Gastroesophageal sphincter (tissue), 4 donors: Measurements from ENCODE around the gene CLOCK. TPM values are rescaled to one million over a fixed set of nuclear protein-coding genes. Genes with fewer than 3 reads are reported as not detected.

Source experiments
- ATAC-seq: fragments of 150-250 bp; one replicate; pipeline ENCODE4 v1.9.1; 2016; ENCODE audit warnings: mild to moderate bottlenecking, moderate library complexity
- H3K27ac ChIP-seq, 4 donors: fragments of 200-600 bp; sonication (generic) in 3 of 4; 1 replicate in 3 of 4; 2 replicates in 1 of 4; pipeline ENCODE4 v1.5.1; 2016 to 2019
- H3K27me3 ChIP-seq: fragments of 200-600 bp; sonication (generic); one replicate; pipeline ENCODE4 v1.5.1; 2019
- H3K36me3 ChIP-seq, 2 donors: fragments of 200-600 bp; sonication (generic); one replicate each; pipeline ENCODE4 v1.5.1; 2019; ENCODE audit warnings: control low read depth in 1 of 2
- H3K4me1 ChIP-seq, 3 donors: fragments of 200-600 bp; sonication (generic); 1 replicate in 2 of 3; 2 replicates in 1 of 3; pipeline ENCODE4 v1.5.1; 2016 to 2019; ENCODE audit warnings: control low read depth in 2 of 3
- H3K4me3 ChIP-seq, 2 donors: fragments of 200-600 bp; sonication (generic); one replicate each; pipeline ENCODE4 v1.5.1; 2019; ENCODE audit warnings: mild to moderate bottlenecking in 1 of 2, moderate library complexity in 1 of 2
- H3K9me3 ChIP-seq, 3 donors: fragments of 200-600 bp; sonication (generic); one replicate each; pipeline ENCODE4 v1.5.1; 2017 to 2019; ENCODE audit warnings: control low read depth in 2 of 3
- CTCF ChIP-seq, 4 experiments: fragments of 200-600 bp in 2 of 4; fragments of 450-650 bp in 2 of 4; sonication (generic) in 1 of 4; IDR thresholded peaks; one replicate each; pipeline ENCODE4 v1.5.1; 2017 to 2019; ENCODE audit warnings: antibody characterized with exemption in 4 of 4, mild to moderate bottlenecking in 2 of 4, moderate library complexity in 2 of 4
- EP300 ChIP-seq: sonication (generic); formaldehyde crosslinking; IDR thresholded peaks from one replicate; pipeline ENCODE4 v1.6.1; 2017; ENCODE audit warnings: antibody characterized with exemption, mild to moderate bottlenecking
- POLR2A ChIP-seq, 2 donors: fragments of 450-650 bp; IDR thresholded peaks; one replicate each; pipeline ENCODE4 v1.6.1; 2017; ENCODE audit warnings: antibody characterized with exemption in 2 of 2, mild to moderate bottlenecking in 2 of 2, moderate library complexity in 1 of 2
- POLR2AphosphoS5 ChIP-seq: sonication (generic); formaldehyde crosslinking; IDR thresholded peaks from one replicate; pipeline ENCODE4 v1.6.1; 2017; ENCODE audit warnings: antibody characterized with exemption
- WGBS, 2 donors: methylation state at CpG; one replicate each; pipeline ENCODE4 v1.1.5; 2018; ENCODE audit warnings: low coverage in 1 of 2; 5-methylcytosine and 5-hydroxymethylcytosine counted together
- total RNA-seq, 4 donors: library from RNA; depleted of rRNA; stranded (reverse); fragments of >200 nt; gene quantifications; one replicate each; pipeline ENCODE4 v1.1.0, GENCODE V29; 2016

The CLOCK gene
- total RNA-seq, 4 donors from 2014 or later, result 30.0 to 55.7 (median 33.9) TPM

DNA sequence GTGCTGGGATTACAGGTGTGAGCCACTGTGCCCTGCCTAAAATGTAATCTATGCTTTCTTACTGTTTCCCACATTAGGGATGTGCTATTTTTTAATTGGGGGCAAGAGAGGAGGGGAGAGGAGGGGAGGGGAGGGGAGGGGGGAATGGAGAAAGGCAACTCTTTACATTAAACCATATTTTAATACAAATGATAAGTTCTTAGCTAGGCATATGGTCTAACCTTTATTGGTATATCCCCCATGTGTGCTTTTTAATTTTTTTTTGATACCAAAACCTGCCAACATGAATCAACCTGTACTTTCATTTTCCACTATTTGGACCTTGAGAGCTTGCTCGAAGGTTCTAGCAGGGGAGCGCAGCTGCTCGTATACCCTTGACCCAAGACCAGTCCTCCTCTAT, 6.4 kb downstream of the CLOCK start:
- WGBS, 2 donors, result 94% methylated on average over 3 of the region's 3 CpGs; no CpG with 5 or more reads in 1 of the 2 donors
- TF ChIP-seq EP300, result no peak
- TF ChIP-seq POLR2AphosphoS5, result no peak
- no peak for TF ChIP-seq POLR2A (IDR thresholded peaks at IDR 0.05)
- TF ChIP-seq CTCF (IDR thresholded peaks at IDR 0.05), result no peak
- Histone ChIP-seq H3K27ac (no peak overlapping the region), H3K9me3 (no peaks in the 10 kb centered on the region), H3K27me3 (no peaks in the 10 kb centered on the region), H3K4me3 (no peak overlapping the region), H3K36me3 (no peaks in the 10 kb centered on the region), H3K4me1 (peaks cover 0 to 22% (median 0%) of the 10 kb centered on the region in 3 donors)
- ATAC-seq, result no peak

DNA sequence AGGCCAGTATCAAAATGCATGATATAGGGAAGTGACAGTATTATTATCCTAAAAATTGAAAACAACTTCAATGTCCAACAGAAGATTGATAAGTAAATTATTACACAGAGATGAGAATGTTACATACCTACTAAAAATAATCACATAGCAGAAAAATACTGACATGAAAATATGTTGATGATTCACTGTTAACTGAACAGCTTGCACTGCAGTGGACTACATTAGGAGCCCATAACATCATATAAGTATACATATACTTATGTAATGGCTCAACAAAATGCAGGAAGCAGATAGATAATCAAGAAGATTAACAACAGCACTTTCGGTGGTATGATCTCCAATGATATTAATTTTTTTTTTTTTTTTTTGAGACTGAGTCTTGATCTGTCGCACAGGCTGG, 7.1 kb downstream of the CLOCK start:
- Histone ChIP-seq H3K4me3 (no peak overlapping the region), H3K36me3 (no peaks in the 10 kb centered on the region), H3K27ac (no peak overlapping the region), H3K4me1 (peaks cover 0 to 16% (median 0%) of the 10 kb centered on the region in 3 donors), H3K9me3 (no peaks in the 10 kb centered on the region), H3K27me3 (no peaks in the 10 kb centered on the region)
- TF ChIP-seq POLR2A (IDR thresholded peaks at IDR 0.05), result no peak
- no peak for TF ChIP-seq POLR2AphosphoS5
- TF ChIP-seq EP300, result no peak
- TF ChIP-seq CTCF (IDR thresholded peaks at IDR 0.05), result no peak
- WGBS, 2 donors, result 90 to 100% methylated on average over 2 of the region's 2 CpGs
- no peak for ATAC-seq

- Histone ChIP-seq H3K27me3 (no peaks in the 10 kb centered on the region), H3K27ac (no peak overlapping the region), H3K9me3 (no peaks in the 10 kb centered on the region), H3K4me1 (peaks cover 0 to 5% (median 0%) of the 10 kb centered on the region in 3 donors), H3K36me3 (no peaks in the 10 kb centered on the region), H3K4me3 (no peak overlapping the region)
- TF ChIP-seq POLR2AphosphoS5, result no peak
- TF ChIP-seq POLR2A (IDR thresholded peaks at IDR 0.05), result no peak
- no peak for TF ChIP-seq CTCF (IDR thresholded peaks at IDR 0.05)
- TF ChIP-seq EP300, result no peak
- no peak for ATAC-seq
Observed at GRCh38 chr4:55538531-55538930, 8.2 kb downstream of the CLOCK start.

GRCh38 chr4:55534306-55534705, 12.4 kb downstream of the CLOCK start:
- Histone ChIP-seq H3K4me1 (no peaks in the 10 kb centered on the region), H3K27me3 (no peaks in the 10 kb centered on the region), H3K27ac (no peak overlapping the region), H3K4me3 (no peak overlapping the region), H3K36me3 (no peaks in the 10 kb centered on the region), H3K9me3 (peaks cover 0 to 10% (median 0%) of the 10 kb centered on the region in 3 donors)
- ATAC-seq, result no peak
- no peak for TF ChIP-seq CTCF (IDR thresholded peaks at IDR 0.05)
- no peak for TF ChIP-seq EP300

GRCh38 chr4:55530691-55531090, 16.0 kb downstream of the CLOCK start:
- Histone ChIP-seq H3K27me3 (no peaks in the 10 kb centered on the region), H3K4me3 (no peak overlapping the region), H3K36me3 (no peaks in the 10 kb centered on the region), H3K9me3 (peaks cover 0 to 10% (median 0%) of the 10 kb centered on the region in 3 donors), H3K4me1 (no peaks in the 10 kb centered on the region), H3K27ac (no peak overlapping the region)
- TF ChIP-seq EP300 (no peak), POLR2AphosphoS5 (no peak), POLR2A (IDR thresholded peaks at IDR 0.05) (no peak), CTCF (IDR thresholded peaks at IDR 0.05) (no peak)
- no peak for ATAC-seq
- 92 to 100% methylated on average over 4 of the region's 4 CpGs for WGBS, 2 donors
